ENCODE measurements around the gene SLC25A22.

Gene SLC25A22

DNA sequence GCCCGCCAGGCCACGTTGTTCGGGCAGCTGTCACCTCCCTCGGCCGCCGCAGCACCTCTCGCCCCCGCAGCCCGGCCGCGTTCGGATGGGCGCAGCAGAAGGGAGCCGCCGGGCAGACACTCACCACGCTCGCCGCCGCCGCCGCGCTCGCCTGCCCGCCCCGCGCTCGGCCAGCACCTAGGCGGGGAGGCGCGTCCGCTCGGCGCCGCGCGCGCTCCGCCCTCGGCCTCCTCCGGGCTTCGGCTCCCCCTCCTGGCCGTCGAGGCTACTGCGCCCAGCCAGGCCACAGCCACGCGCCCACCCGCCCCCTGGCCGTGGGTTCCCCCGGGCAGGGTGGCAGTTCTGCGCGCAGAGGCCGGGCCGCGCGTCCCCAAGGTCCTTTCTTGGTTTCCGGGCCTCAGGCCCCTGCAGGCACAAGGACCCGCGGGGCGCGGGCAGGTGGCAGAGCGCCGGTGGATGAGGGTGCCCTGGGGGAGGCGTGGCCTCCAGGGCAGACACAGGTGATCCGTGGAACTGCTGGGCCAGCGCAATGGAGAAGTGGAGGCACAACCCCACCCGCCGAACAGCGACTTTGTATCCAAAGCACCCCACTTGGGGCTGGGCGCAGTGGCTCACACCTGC lies at the start of gene SLC25A22:
Gene SLC25A22 (minus strand): TSS at position 189 of the 621 bp plus-strand sequence. CDS start 3,275 bp downstream, outside the sequence.
- DNase-seq: peak; percentile 95

DNA sequence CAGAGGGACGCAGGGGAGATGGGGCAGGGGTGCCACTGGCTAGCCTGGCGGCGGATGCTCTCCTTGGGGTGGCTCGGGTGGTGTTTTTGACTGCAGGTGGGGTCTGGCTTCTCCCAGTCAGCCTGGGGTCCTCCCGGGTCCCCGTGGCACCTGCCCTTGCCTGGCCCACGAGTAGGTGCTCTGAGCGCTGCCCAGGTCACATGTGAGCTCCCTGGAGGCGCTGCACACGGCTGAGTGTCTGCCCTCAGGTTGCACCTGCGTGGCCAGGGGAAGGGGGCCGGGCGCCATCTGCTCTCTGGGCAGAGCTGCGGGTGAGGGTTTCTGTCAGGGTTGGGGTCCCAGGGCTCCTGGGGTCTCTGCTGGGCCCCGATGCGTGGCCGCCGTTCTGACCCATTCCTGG lies 49.8 kb upstream of the SLC25A22 start:
- no peak for DNase-seq

- DNase-seq: no peak
These were observed 48.5 kb upstream of the SLC25A22 start for GRCh38 chr11:846496-847098.

DNA sequence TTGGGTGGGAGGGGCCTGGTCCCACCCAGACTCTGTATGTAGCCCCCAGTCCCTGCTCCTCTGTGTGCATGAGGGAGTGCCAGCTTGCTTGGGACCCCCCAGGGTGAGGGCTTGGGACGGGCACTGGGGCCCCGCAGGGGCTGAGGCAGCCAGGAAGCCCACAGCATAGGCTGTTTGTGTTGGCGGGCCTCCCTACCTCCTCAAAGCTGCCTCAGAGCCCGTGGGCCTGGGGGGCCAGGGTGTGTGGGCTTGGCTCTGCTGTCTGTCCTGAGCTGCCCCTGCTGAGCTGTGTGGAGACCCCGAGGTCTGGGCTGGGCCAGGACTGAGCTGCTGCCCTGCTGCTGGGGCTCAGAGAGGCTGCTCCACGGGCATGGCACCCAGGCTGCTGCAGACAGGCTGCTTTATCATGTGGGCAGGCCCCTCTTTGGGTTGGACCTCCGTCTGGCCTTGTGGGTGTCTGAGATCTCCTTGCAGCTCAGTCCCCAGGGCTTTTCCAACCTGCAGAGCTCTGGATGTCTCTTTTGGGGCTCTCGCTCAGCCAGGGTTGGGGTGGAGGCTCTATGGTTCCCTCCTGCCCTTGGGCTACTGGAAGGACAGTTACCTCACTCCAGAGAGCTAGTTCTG lies 47.9 kb upstream of the SLC25A22 start:
- DNase-seq: no peak

DNA sequence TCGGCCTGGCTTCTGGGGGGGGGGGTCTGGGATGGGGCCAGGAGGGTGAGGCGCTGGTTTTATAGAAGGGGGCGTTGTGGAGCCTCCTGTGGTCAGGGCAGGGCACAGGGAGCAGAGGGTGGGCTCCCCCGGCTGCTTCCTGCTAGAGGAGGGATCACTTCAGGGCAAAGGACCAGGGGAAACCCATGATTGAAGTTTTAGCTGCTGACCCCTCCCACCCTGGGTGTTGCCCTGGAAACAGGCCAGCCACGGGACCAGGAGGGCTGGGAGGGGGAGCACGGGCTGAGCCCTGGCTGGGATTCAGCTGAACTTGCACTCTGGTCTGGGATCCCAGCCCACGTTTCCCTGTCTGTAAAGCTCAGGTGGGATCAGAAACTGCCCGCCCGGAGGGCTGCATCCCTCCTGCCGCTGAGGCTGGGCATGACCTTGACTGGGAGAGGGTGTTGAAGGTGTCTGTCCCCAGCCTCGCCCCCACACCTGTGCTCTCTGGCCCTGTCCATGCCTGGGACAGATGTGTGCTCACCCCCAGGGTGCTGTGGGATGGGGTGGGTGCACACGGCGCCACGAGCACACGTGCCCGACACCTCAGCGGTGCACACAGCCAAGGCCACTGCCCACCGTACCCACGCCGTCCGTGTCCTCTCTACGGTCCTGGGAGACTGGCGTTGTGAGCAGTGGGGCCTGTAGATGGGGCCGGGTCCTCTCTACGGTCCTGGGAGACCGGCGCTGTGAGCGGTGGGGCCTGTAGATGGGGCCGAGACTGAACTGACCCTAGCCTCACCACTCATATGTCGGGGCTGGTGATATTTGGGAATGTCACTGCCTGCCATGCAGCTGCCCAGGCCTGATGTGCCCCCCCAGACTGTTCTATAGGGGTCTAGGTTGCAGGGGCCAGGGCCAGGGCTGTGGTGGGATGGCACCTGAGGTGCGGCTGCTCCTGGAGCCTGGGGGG lies 46.9 kb upstream of the SLC25A22 start:
- DNase-seq: no peak

DNA sequence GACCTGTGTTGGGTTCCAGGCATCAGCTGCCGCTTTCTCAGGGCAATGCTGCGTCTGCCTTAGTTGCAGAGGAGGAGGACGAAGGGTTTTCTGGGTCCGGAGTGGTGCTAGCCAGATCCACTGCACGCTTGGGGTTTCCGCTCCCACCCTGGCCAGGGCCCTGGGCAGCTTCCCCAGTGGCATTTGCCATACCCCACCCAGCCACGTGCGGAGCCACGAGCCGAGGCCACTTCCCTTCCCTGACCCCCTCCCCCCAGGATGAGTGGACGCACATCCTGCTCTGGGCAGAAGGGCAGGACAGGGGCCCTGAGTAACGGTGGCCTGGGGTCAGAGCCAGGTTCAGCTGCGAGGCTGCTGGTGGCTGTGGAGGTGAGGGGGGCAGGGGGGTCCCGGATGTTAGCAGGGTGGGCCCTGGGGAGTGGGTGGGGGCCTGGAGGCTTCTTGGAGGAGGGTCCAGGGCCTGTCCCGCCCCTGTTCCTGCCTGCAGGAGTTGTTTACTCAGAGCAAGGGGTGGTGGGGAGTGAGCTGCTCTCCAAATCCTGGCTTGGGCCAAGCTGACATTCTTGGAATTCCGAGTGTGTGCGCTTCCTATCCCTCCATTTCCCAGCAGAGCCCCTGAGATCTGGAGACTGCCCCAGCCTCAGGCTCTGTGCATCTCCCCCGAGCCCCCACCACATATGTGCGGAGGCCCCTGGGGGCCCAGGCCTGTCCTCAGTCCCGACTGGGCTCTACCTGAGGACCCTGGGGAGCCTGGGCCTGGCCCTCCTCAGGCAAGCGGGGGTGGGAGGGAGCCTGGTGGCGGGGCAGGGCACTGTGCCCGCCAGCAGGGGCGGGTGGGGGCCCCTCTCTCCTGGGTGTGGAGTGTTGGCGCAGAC lies 46.0 kb upstream of the SLC25A22 start:
- DNase-seq: no peak

GRCh38 chr11:843086-843734 lies 45.1 kb upstream of the SLC25A22 start:
- no peak for DNase-seq

DNA sequence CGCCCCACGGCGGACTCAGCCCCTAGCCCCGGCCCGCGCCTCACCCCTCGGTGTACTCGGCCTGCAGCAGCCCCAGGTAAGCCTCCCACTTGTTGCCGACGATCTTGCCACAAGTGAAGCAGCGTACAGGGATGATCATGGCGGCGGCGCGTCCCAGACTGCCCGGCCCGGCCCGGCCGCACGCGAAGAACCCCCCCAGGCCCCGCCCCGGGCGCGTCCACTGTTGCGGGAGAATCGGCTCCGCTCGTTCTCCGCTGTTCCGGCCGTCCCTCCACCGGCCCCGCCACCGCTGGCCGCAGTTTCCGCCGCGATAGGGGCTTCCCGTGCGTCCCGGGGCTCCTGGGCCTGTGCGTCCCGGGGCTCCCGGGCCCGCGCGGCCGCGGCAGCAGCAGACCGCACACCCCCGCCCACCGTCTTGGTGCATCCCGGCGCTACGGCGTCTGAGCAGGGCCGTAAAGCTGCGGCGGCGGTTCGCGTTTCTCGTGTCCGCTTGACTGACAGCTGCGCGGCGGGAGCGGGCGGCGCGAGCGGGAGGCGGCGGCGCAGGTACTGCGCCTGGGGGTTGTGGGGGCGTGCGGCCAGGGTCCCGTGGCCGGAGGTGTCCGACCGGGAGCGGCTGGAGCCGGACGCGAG lies 44.4 kb upstream of the SLC25A22 start, which contains the start of the genes POLR2L and TSPAN4:
Gene POLR2L (minus strand): TSS at position 160 of the 633 bp plus-strand sequence. CDS start 21 bp downstream, at position 139.
Gene TSPAN4 (plus strand): TSS at position 483 of the 633 bp plus-strand sequence. CDS start 7,453 bp downstream, outside the sequence.
- peak; percentile 96 for DNase-seq

- DNase-seq: no peak
These were observed 43.9 kb upstream of the SLC25A22 start for GRCh38 chr11:841981-842369.

GRCh38 chr11:839875-840617 lies 42.0 kb upstream of the SLC25A22 start:
- DNase-seq: no peak

GRCh38 chr11:839280-839623 lies 41.2 kb upstream of the SLC25A22 start:
- no peak for DNase-seq

GRCh38 chr11:838441-839279 lies 40.6 kb upstream of the SLC25A22 start:
- no peak for DNase-seq

- no peak for DNase-seq
These were observed 39.9 kb upstream of the SLC25A22 start for GRCh38 chr11:837990-838307.

GRCh38 chr11:837189-837989 lies 39.3 kb upstream of the SLC25A22 start:
- no peak for DNase-seq

- DNase-seq: no peak
These were observed 38.6 kb upstream of the SLC25A22 start for GRCh38 chr11:836700-837099.

DNA sequence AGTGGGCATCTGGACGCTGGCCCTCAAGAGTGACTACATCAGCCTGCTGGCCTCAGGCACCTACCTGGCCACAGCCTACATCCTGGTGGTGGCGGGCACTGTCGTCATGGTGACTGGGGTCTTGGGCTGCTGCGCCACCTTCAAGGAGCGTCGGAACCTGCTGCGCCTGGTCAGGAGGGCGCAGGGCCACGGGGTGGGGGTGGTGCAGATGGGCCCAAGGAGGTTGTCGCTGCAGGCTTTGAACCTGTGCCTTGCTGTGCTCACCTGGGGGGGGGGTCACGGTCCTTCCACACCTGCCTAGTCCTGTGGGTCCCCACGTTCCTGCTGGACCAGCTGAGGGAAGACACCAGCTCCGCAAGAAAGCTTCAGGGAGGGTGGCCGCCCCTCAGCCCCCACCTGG lies 38.2 kb upstream of the SLC25A22 start:
- DNase-seq: no peak

GRCh38 chr11:834371-835316 lies 36.6 kb upstream of the SLC25A22 start:
- no peak for DNase-seq
